LNCaP clone FGC (cell line): ENCODE data around the gene CFAP77.

Experiments used
- DNase-seq: peaks from one replicate; pipeline ENCODE4 v3.0.0-alpha.2; 2011; ENCODE audit warnings: low read depth
- H3K4me3 ChIP-seq: 2 replicates; pipeline ENCODE4 v1.5.1; 2011; ENCODE audit warnings: mild to moderate bottlenecking, low read depth, low read length, control low read depth
- TF ChIP-seq, protein P1 (sequence below): IDR thresholded peaks from 2 replicates; pipeline ENCODE4 v1.5.1; 2012; ENCODE audit warnings: mild to moderate bottlenecking; ENCODE audit not compliant: control insufficient read depth, insufficient read depth; ENCODE audit errors: extremely low read depth

Gene CFAP77

GRCh38 chr9:132430998-132431397, 21.0 kb downstream of the CFAP77 start:
- no peak for DNase-seq
- no peak overlapping the region for H3K4me3 ChIP-seq
- TF ChIP-seq, protein P1, sequence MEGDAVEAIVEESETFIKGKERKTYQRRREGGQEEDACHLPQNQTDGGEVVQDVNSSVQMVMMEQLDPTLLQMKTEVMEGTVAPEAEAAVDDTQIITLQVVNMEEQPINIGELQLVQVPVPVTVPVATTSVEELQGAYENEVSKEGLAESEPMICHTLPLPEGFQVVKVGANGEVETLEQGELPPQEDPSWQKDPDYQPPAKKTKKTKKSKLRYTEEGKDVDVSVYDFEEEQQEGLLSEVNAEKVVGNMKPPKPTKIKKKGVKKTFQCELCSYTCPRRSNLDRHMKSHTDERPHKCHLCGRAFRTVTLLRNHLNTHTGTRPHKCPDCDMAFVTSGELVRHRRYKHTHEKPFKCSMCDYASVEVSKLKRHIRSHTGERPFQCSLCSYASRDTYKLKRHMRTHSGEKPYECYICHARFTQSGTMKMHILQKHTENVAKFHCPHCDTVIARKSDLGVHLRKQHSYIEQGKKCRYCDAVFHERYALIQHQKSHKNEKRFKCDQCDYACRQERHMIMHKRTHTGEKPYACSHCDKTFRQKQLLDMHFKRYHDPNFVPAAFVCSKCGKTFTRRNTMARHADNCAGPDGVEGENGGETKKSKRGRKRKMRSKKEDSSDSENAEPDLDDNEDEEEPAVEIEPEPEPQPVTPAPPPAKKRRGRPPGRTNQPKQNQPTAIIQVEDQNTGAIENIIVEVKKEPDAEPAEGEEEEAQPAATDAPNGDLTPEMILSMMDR, result no peak

DNA sequence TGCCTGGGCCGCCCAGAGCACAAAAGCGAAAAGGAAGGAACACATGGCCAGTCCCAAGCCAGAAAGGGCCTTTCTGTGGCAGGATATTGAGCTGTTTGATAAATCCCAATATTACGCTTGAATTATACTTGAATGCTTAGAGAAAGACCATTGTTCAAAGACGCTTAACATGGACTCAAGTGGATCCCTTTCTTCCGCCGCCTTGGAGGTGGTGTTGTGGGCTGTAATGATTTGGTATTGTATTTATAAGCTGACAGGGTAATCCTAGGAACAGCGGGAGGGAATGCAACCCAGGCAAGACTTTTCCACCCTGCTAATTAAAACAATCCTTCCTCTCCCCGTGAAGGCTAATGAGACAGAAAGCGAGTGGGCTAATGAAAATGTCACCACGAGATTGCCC, 24.9 kb downstream of the CFAP77 start:
- H3K4me3 ChIP-seq, result no peak overlapping the region
- TF ChIP-seq, protein P1, result no peak
- DNase-seq, result no peak

DNA sequence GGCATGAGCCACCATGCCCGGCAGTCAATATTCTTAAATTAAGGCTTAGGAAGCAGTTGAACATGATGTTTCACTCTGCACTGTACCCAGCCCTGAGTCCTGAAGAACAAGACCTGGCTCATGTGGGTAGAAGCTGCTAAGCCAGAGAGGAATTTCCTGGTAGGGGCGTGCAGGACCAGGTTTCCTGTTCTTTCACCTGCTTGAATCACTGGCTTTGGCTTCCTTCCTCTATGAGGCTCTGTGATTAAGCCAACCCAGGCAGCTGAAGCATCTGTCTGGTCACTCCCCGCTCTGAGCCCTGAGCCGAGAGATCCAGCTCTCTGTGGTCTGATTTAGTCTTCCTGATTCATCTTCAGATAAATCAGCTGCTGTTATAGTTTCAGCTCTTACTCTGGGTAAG, 29.1 kb downstream of the CFAP77 start:
- no peak overlapping the region for H3K4me3 ChIP-seq
- DNase-seq, result no peak
- TF ChIP-seq, protein P1, result no peak

- TF ChIP-seq, protein P1, result no peak
- no peak for DNase-seq
- H3K4me3 ChIP-seq, result no peak overlapping the region
These were observed 30.7 kb downstream of the CFAP77 start for GRCh38 chr9:132440735-132441134.

DNA sequence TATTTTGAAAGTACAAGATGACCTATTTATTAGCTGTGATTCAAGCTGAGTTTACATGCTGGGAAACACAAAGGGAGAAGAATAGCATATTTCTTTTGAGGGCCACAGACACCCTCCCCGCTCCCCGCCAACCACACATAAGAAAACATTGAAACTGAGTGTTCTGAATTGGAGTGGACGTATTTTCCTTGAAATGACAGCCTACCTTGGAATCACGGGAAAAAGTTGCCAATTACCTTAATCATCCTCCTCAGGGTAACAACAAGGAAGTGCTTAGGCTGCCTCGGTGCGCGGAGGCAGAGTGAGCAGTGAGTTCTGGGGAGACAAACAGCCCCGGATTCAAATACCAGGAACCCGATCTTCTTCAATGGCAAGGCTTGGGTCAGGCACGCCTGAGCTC, 31.4 kb downstream of the CFAP77 start:
- no peak for DNase-seq
- TF ChIP-seq, protein P1, result no peak
- H3K4me3 ChIP-seq, result no peak overlapping the region

- H3K4me3 ChIP-seq, result no peak overlapping the region
- DNase-seq, result no peak
- TF ChIP-seq, protein P1, result no peak
These were observed 34.1 kb downstream of the CFAP77 start for GRCh38 chr9:132443951-132444607.

- no peak for DNase-seq
- no peak overlapping the region for H3K4me3 ChIP-seq
- TF ChIP-seq, protein P1, result no peak
These were observed 36.9 kb downstream of the CFAP77 start for GRCh38 chr9:132446887-132447286.
